ENCODE measurements around the gene CCDC30.
"Not testable (repeated sequence)": the region's sequence is repeated elsewhere in the genome, so short reads cannot be mapped to it uniquely, and the experiment has no call there.

CCDC30 gene

GRCh38 chr1:42529724-42530181 is 66.7 kb downstream of the CCDC30 start:
- peak; percentile 56 for DNase-seq (ENCODE audit: low read depth)

GRCh38 chr1:42531043-42531442 is 68.0 kb downstream of the CCDC30 start:
- DNase-seq (ENCODE audit: low read depth) = no peak

- no peak for DNase-seq (ENCODE audit: low read depth)
Observed at GRCh38 chr1:42533101-42533863, 70.2 kb downstream of the CCDC30 start.

- DNase-seq (ENCODE audit: low read depth) = no peak
Observed at GRCh38 chr1:42541104-42541503, 78.0 kb downstream of the CCDC30 start.

GRCh38 chr1:42551180-42551579 is 88.1 kb downstream of the CCDC30 start:
- DNase-seq (ENCODE audit: low read depth) = no peak

- DNase-seq (ENCODE audit: low read depth) = no peak
Observed at GRCh38 chr1:42551590-42551989, 88.5 kb downstream of the CCDC30 start.

GRCh38 chr1:42552636-42553035 is 89.5 kb downstream of the CCDC30 start:
- no peak for DNase-seq (ENCODE audit: low read depth)

GRCh38 chr1:42557230-42557851 is 94.3 kb downstream of the CCDC30 start:
- DNase-seq (ENCODE audit: low read depth) = no peak

GRCh38 chr1:42567038-42567437 is 104.0 kb downstream of the CCDC30 start:
- no peak for DNase-seq (ENCODE audit: low read depth)

GRCh38 chr1:42576935-42577334 is 113.8 kb downstream of the CCDC30 start:
- DNase-seq (ENCODE audit: low read depth) = no peak

- DNase-seq (ENCODE audit: low read depth) = no peak
Observed at GRCh38 chr1:42586016-42586415, 122.9 kb downstream of the CCDC30 start.

GRCh38 chr1:42587753-42588152 is 124.7 kb downstream of the CCDC30 start:
- no peak for DNase-seq (ENCODE audit: low read depth)

- DNase-seq (ENCODE audit: low read depth) = no peak
Observed at GRCh38 chr1:42592811-42593210, 129.7 kb downstream of the CCDC30 start.

- no peak for DNase-seq (ENCODE audit: low read depth)
Observed at GRCh38 chr1:42593486-42594100, 130.5 kb downstream of the CCDC30 start.

GRCh38 chr1:42601472-42601871 is 138.4 kb downstream of the CCDC30 start:
- DNase-seq (ENCODE audit: low read depth) = no peak

- no peak for DNase-seq (ENCODE audit: low read depth)
Observed at GRCh38 chr1:42613803-42614131, 150.7 kb downstream of the CCDC30 start.

GRCh38 chr1:42618866-42619265 is 155.8 kb downstream of the CCDC30 start:
- DNase-seq (ENCODE audit: low read depth) = peak; percentile 7

GRCh38 chr1:42620307-42620706 is 157.2 kb downstream of the CCDC30 start:
- DNase-seq (ENCODE audit: low read depth) = peak; percentile 2

GRCh38 chr1:42621180-42621579 is 158.1 kb downstream of the CCDC30 start:
- not testable (repeated sequence) for DNase-seq (ENCODE audit: low read depth)

- not testable (repeated sequence) for DNase-seq (ENCODE audit: low read depth)
Observed at GRCh38 chr1:42627205-42627604, 164.1 kb downstream of the CCDC30 start.

- peak; percentile 42 for DNase-seq (ENCODE audit: low read depth)
Observed at GRCh38 chr1:42639116-42639515, 176.0 kb downstream of the CCDC30 start.

GRCh38 chr1:42646056-42646455 is 183.0 kb downstream of the CCDC30 start:
- no peak for DNase-seq (ENCODE audit: low read depth)

GRCh38 chr1:42657201-42657600 is 194.1 kb downstream of the CCDC30 start:
- DNase-seq (ENCODE audit: low read depth) = no peak

Measured in amniotic epithelial cell (primary cell).